SJCRH30 (cell line): Measurements from ENCODE around the gene BCL2L13. TPM values are rescaled to one million over a fixed set of nuclear protein-coding genes. Genes with fewer than 3 reads are reported as not detected.
"Not testable (repeated sequence)": the region's sequence is repeated elsewhere in the genome, so short reads cannot be mapped to it uniquely, and the experiment has no call there.

ENCODE experiments used
- DNase-seq, 2 experiments: peaks; one replicate each; pipeline ENCODE4 v3.0.0-alpha.2; 2015 to 2020
- H3K27ac ChIP-seq: fragments of 250-450 bp; sonication (Bioruptor Pico); 2 replicates; pipeline ENCODE4 v1.5.1; 2020; ENCODE audit warnings: mild to moderate bottlenecking, moderate library complexity
- H3K27me3 ChIP-seq: fragments of 250-450 bp; sonication (Bioruptor Pico); 2 replicates; pipeline ENCODE4 v1.5.1; 2020; ENCODE audit warnings: mild to moderate bottlenecking, moderate library complexity
- H3K36me3 ChIP-seq: fragments of 250-450 bp; sonication (Bioruptor Pico); 2 replicates; pipeline ENCODE4 v1.5.1; 2020; ENCODE audit warnings: mild to moderate bottlenecking, moderate library complexity
- H3K4me1 ChIP-seq: fragments of 250-450 bp; sonication (Bioruptor Pico); 2 replicates; pipeline ENCODE4 v1.5.1; 2020; ENCODE audit warnings: mild to moderate bottlenecking, moderate library complexity
- H3K4me3 ChIP-seq: fragments of 250-450 bp; sonication (Bioruptor Pico); 2 replicates; pipeline ENCODE4 v1.5.1; 2020; ENCODE audit warnings: mild to moderate bottlenecking, moderate library complexity
- H3K9me3 ChIP-seq: fragments of 250-450 bp; sonication (Bioruptor Pico); replicated peaks from 2 replicates; pipeline ENCODE4 v1.5.1; 2020; ENCODE audit warnings: mild to moderate bottlenecking, moderate library complexity
- total RNA-seq: library from RNA; depleted of rRNA; stranded (reverse); fragments of >200 nt; shearing (Covaris generic); gene quantifications from 2 replicates; pipeline ENCODE4 v1.2.3, GENCODE V29; 2014

Gene BCL2L13
- total RNA-seq, 1 experiment from 2014 or later: 52.4 TPM

DNA sequence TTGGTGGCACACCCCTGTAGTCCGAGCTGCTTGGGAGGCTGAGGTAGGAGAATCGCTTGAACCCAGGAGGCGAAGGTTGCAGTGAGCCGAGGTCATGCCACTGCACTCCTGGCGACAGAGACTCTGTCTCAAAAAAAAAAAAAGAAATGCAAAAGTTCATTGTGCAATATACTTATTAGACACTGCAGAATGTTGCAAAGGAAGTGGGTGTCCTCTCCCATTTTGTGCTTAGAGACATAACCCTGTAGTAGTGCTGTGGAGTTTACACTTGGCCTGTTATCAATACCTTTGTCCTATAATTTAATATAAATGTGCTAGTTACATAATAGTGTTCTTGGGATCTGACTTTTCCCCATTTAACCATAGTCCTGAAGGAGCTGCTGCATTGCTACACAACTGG lies 9.4 kb downstream of the BCL2L13 start:
- Histone ChIP-seq H3K9me3 (no peaks in the 10 kb centered on the region), H3K27ac (no peak overlapping the region)

DNA sequence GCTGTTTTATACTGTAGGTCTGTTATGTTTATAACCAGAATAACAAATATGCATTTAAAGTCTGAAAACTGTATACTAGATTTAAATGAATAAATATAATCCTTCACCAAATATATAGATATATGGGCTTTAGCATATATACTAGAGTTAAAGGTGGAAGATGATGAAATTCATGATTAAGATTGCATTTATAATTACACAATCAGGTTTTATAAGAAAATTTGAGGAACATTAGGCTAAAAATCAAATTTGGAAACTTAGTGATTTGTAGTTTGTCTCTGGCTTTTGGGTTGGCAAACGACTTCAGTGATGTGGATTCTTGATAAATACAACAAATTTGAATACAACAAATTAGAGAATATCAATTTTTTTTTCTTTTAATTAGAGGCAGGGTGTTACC lies 10.0 kb downstream of the BCL2L13 start:
- no peak for DNase-seq
- H3K9me3 ChIP-seq: no peaks in the 10 kb centered on the region
- H3K27me3 ChIP-seq: no peaks in the 10 kb centered on the region
- no peak overlapping the region for H3K27ac ChIP-seq
- H3K4me3 ChIP-seq: no peak overlapping the region
- H3K4me1 ChIP-seq: no peaks in the 10 kb centered on the region
- peaks cover 26% of the 10 kb centered on the region for H3K36me3 ChIP-seq

More for the DNA sequence above, 9.4 kb downstream of the BCL2L13 start:
- no peak overlapping the region for H3K4me3 ChIP-seq
- no peaks in the 10 kb centered on the region for H3K4me1 ChIP-seq
- DNase-seq: no peak
- H3K36me3 ChIP-seq: peaks cover 26% of the 10 kb centered on the region
- no peaks in the 10 kb centered on the region for H3K27me3 ChIP-seq

DNA sequence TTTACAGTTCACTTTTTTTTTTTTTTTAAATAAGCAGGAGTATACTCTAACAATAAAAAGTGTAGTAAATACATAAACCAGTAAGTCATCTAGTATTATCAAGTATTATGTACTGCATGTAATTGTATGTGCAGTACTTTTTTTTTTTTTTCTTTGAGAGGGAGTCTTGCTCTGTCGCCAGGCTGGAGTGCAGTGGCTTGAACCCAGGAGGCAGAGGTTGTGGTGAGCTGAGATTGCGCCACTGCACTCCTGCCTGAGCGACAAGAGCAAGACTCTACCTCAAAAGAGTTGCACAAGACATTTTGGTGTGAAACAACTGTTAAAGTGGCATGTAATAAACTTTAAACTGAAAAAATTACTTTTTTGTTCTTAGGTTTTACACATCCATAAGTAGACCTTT lies 16.7 kb downstream of the BCL2L13 start:
- Histone ChIP-seq H3K4me3 (no peak overlapping the region), H3K9me3 (no peaks in the 10 kb centered on the region), H3K27me3 (no peaks in the 10 kb centered on the region), H3K36me3 (peaks cover 21% of the 10 kb centered on the region), H3K27ac (no peak overlapping the region), H3K4me1 (no peaks in the 10 kb centered on the region)
- no peak for DNase-seq

DNA sequence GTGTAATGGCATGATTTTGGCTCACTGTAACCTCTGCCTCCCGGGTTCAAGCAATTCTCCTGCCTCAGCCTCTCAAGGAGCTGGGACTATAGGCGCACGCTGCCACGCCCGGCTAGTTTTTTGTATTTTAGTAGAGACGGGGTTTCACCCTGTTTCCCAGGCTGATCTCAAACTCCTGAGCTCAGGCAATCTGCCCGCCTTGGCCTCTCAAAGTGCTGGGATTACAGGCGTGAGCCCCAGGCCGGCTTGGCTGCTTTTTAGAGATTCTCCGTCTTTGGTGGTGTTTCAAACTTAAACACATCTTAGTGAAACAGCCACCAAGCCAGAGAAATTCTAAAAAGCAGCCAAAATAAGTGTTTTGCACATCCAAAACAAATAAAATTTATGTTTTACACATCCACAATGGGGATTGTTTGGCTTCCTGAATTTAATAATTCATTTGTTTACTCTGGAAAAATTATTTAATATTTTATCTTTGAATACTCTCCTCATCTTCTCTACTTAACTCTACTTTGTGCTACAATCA lies 18.4 kb downstream of the BCL2L13 start:
- no peaks in the 10 kb centered on the region for H3K27me3 ChIP-seq
- H3K4me1 ChIP-seq: no peaks in the 10 kb centered on the region
- peaks cover 11% of the 10 kb centered on the region for H3K36me3 ChIP-seq
- H3K4me3 ChIP-seq: no peak overlapping the region
- H3K27ac ChIP-seq: no peak overlapping the region
- H3K9me3 ChIP-seq: no peaks in the 10 kb centered on the region
- no peak for DNase-seq

DNA sequence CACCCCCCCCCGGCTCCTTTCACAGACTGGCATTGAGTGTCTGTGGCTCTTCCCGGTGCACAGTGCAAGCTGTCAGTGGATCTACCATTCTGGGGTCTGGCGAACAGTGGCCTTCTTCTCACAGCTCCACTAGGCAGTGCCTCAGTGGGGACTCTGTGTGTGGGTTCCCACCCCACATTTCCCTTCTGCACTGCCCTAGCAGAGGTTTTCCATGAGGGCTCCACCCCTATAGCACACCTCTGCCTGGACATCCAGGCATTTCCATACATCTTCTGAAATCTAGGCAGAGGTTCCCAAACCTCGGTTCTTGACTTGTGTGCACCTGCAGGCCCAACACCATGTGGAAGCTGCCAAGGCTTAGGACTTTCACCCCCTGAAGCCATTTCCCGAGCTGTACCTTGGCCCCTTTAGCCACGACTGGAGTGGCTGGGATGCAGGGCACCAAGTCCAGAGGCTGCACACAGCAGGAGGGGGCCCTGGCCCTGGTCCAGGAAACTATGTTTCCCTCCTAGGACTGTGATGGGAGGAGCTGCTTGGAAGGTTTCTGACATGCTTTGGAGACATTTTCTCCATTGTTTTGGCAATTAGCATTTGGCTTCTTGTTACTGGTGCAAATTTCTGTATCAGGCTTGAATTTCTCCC lies 26.0 kb downstream of the BCL2L13 start:
- Histone ChIP-seq H3K27ac (no peak overlapping the region), H3K36me3 (peaks cover 51% of the 10 kb centered on the region), H3K4me1 (no peaks in the 10 kb centered on the region), H3K27me3 (no peaks in the 10 kb centered on the region), H3K9me3 (peaks cover 3% of the 10 kb centered on the region), H3K4me3 (no peak overlapping the region)
- no peak for DNase-seq

DNA sequence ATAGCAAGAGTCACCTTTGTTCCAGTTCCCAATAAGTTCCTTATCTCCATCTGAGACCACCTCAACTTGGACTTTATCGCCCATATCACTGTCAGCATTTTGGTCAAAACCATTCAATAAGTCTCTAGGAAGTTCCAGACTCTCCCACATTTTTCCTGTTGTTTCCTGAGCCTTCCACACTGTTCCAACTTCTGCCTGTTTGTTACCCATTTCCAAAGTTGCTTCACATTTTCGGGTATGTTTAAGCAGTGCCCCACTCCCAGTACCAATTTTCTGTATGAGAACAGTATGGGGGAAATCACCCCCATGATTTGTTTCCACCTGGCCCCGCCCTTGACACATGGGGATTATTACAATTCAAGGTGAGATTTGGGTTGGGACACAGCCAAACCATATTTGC lies 26.7 kb downstream of the BCL2L13 start:
- DNase-seq: no peak
- Histone ChIP-seq H3K9me3 (peaks cover 3% of the 10 kb centered on the region), H3K4me3 (no peak overlapping the region), H3K27me3 (no peaks in the 10 kb centered on the region), H3K36me3 (peaks cover 58% of the 10 kb centered on the region), H3K4me1 (no peaks in the 10 kb centered on the region), H3K27ac (no peak overlapping the region)

DNA sequence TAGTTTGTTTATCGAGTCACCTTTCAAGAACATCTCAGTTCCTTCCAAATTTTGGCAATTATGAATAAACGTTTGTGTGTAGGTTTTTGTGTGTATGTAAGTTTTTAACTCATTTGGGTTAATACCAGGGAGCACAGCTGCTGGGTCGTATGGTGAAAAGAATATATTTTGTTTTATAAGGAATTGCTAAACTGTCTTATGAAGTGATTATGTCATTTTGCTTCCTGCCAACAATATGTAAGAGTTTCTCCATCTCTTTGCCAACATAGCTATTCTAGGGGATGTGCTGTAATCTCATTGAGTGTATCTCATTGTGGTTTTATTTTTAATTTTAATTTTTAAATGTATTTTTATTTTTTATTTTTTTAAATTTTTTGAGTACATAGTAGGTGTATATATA lies 27.3 kb downstream of the BCL2L13 start:
- Histone ChIP-seq H3K27ac (no peak overlapping the region), H3K36me3 (peaks cover 63% of the 10 kb centered on the region), H3K27me3 (no peaks in the 10 kb centered on the region), H3K4me1 (no peaks in the 10 kb centered on the region), H3K9me3 (peaks cover 3% of the 10 kb centered on the region), H3K4me3 (no peak overlapping the region)
- no peak for DNase-seq

DNA sequence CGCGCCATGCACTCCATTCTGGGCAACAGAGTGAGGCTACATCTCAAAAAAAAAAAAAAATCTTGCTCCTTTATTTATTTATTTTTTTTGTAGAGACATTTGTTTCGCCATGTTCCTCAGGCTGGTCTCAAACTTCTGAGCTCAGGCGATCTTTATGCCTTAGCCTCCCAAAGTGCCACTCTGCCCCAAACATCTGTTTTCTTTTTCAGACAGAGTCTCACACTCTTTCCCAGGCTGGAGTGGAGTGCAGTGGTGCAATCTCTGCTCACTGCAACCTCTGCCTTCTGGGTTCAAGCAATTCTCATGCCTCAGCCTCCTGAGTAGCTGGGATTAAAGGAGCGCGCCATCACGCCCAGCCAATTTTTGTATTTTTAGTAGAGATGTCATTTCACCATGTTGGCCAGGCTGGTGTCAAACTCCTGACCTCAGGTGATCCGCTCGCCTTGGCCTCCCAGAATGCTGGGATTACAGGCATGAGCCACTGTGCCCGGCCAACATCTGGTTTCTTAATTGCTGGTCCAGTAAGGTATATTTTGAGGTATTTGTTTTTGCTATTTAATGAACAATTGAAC lies 33.0 kb downstream of the BCL2L13 start:
- H3K27ac ChIP-seq, H3K9me3 ChIP-seq, H3K4me1 ChIP-seq, H3K4me3 ChIP-seq, H3K27me3 ChIP-seq, DNase-seq: not testable (repeated sequence)
- H3K36me3 ChIP-seq: peaks cover 29% of the 10 kb centered on the region

DNA sequence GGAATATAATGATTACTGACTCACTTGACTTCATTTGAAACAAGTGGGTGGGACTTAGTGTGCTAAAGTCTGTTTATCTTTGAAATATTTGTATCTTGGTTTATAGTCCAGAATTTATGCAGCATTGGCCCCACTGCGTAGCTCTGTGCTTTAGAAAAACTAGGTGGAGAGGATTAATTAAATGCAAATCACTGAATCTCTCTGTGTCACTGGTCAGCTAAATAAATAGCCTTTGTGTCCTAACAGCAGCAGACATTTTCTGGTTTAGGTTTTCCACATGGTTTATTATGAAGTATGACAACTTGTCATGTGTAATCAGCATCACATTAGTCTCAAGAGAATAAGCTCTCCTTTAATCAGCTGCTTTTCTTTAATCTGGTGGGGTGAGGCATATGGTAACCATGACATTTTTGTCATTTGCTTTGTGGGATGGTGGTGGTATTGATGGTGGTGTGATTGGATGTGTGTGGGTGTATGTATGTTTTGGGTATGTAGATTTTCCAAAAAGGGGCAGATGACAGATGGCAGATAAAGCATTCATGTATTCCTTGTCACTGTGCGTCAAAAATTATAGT lies 33.9 kb downstream of the BCL2L13 start:
- Histone ChIP-seq H3K4me1 (no peaks in the 10 kb centered on the region), H3K4me3 (no peak overlapping the region), H3K36me3 (peaks cover 24% of the 10 kb centered on the region), H3K9me3 (no peaks in the 10 kb centered on the region), H3K27me3 (no peaks in the 10 kb centered on the region; the same call in 1 of the 2 replicates), H3K27ac (no peak overlapping the region)
- no peak for DNase-seq

DNA sequence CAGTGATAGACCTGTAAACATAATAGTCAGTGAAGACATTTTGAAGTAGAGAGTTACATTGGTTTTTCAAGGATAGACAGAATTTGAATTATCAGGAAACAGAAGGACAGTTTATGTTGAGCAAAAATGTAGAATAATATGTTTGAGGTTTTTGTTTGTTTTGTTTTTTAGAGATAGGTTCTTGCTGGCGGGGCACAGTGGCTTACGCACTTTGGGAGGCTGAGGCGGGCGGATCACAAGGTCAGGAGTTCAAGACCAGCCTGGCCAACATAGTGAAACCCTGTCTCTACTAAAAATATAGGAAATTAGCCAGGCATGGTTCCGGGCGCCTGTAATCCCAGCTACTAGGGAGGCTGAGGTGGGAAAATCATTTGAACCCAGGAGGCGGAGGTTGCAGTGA lies 35.6 kb downstream of the BCL2L13 start:
- DNase-seq: no peak
- Histone ChIP-seq H3K4me3 (no peak overlapping the region), H3K9me3 (no peaks in the 10 kb centered on the region), H3K27ac (no peak overlapping the region), H3K27me3 (no peaks in the 10 kb centered on the region; the same call in 1 of the 2 replicates), H3K36me3 (peaks cover 23% of the 10 kb centered on the region), H3K4me1 (no peaks in the 10 kb centered on the region)

DNA sequence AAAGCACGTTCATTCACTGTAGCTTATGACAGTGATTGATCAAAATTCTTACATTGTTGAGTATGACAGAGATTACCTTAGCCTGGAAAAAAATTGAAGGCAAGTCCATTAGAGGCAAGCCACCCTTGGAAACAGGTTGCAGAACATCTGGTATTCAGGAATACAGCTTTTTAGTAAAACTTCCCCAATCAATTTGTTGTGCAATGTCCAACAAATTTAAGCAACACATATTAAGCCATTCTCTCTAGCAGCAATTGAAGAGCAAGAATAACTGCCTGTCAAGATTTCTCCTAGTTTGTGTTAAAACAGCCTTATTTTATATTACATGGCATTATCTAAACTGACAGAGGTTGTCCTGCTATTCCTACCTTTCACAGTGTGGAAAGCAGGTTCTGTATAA lies 37.0 kb downstream of the BCL2L13 start:
- no peaks in the 10 kb centered on the region; the same call in 1 of the 2 replicates for H3K27me3 ChIP-seq
- no peak overlapping the region for H3K4me3 ChIP-seq
- H3K27ac ChIP-seq: no peak overlapping the region
- DNase-seq: no peak
- H3K4me1 ChIP-seq: no peaks in the 10 kb centered on the region
- H3K36me3 ChIP-seq: peaks cover 12% of the 10 kb centered on the region
- no peaks in the 10 kb centered on the region for H3K9me3 ChIP-seq

DNA sequence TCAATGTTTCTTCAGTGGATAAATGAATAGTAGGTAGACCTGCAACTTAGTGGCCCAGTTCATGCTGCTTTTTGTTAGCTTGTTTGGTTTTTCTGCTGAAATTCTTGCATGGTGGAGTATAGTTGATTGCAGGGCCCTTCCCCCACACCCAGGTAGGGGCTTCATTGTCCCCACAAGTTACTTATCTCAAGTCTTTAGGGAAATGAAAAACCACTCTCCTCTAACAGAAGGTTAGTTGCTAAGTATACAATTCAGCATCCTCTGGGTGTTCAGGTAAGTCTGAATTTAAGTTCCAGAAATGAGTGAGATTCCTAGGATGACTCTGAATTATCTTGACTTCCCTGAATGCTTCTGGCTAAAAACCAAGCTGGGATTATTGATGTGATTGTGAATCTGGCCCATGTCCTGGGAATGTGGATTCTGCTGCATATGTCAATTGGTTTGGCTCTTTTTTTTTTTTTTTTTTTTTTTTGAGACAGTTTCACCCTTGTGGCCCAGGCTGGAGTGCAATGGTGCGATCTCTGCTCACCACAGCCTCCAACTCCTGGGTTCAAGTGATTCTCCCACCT lies 40.3 kb downstream of the BCL2L13 start:
- no peaks in the 10 kb centered on the region; the same call in 1 of the 2 replicates for H3K27me3 ChIP-seq
- no peaks in the 10 kb centered on the region for H3K9me3 ChIP-seq
- H3K4me3 ChIP-seq: no peak overlapping the region
- H3K4me1 ChIP-seq: no peaks in the 10 kb centered on the region
- H3K27ac ChIP-seq: no peak overlapping the region
- no peak for DNase-seq
- peaks cover 10% of the 10 kb centered on the region for H3K36me3 ChIP-seq

DNA sequence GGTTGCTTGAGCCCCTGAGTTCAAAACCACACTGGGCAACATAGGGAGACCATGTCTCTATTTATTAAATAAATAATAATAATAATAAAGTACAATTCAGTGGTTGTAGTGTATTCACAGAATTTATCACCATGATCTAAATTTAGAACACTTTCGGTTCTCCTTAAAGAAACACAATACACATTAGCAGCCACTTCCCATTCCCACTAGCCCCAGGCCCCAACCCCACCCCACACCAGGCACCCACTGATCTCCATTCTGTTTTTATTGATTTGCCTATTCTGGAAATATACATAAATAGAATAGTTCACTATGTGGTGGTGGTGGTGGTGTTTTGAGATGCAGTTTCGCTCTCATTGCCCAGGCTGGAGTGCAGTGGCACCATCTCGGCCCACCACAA lies 45.7 kb downstream of the BCL2L13 start:
- H3K4me3 ChIP-seq: no peak overlapping the region
- H3K4me1 ChIP-seq: no peaks in the 10 kb centered on the region
- no peak for DNase-seq
- no peaks in the 10 kb centered on the region for H3K27me3 ChIP-seq
- no peaks in the 10 kb centered on the region for H3K9me3 ChIP-seq
- peaks cover 20% of the 10 kb centered on the region for H3K36me3 ChIP-seq
- no peak overlapping the region for H3K27ac ChIP-seq

DNA sequence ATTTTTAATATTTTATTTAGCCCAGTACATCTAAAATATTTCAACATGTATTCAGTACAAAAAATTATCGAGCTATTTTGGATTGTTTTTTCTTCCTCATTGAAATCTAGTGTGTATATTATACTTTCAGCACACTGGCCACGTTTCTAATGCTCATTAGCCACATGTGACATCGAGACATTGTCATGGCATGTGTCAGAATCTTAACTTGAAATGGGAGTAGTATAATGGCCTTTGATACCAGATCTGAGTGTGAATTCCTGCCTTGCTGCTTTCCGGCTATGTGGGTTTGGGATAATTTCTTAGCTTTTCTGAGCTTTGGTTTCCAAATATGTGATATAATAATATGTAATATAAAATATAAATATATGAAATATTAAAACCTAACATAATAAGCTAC lies 54.3 kb downstream of the BCL2L13 start:
- Histone ChIP-seq H3K27ac (no peak overlapping the region), H3K4me3 (no peak overlapping the region), H3K9me3 (no peaks in the 10 kb centered on the region), H3K27me3 (no peaks in the 10 kb centered on the region), H3K4me1 (peaks cover 3% of the 10 kb centered on the region; the same call in 1 of the 2 replicates), H3K36me3 (peaks cover 17% of the 10 kb centered on the region)
- DNase-seq: no peak

DNA sequence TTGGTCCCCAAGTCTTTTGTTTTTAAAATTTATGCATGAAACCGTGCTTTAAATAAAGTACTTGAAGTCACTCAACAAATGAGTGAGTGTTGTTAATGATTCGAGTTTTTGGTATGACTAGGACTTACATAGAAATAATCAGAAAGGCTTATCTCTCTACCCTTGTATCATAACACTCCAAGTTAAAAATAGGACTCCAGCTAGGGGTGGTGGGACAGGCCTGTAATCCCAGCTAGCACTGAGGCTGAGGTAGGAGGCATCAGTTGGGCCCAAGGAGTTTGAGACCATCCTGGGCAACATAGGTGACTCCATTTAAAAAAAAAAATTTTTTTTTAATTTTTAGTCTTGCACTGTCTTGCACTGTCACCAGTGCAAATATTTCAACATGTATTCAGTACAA lies 55.6 kb downstream of the BCL2L13 start:
- H3K27me3 ChIP-seq: no peaks in the 10 kb centered on the region
- peaks cover 3% of the 10 kb centered on the region; the same call in 1 of the 2 replicates for H3K4me1 ChIP-seq
- DNase-seq: no peak
- no peaks in the 10 kb centered on the region for H3K9me3 ChIP-seq
- peaks cover 20% of the 10 kb centered on the region for H3K36me3 ChIP-seq
- no peak overlapping the region for H3K27ac ChIP-seq
- no peak overlapping the region for H3K4me3 ChIP-seq
